ENCODE results near the gene FBXO36.

DNA sequence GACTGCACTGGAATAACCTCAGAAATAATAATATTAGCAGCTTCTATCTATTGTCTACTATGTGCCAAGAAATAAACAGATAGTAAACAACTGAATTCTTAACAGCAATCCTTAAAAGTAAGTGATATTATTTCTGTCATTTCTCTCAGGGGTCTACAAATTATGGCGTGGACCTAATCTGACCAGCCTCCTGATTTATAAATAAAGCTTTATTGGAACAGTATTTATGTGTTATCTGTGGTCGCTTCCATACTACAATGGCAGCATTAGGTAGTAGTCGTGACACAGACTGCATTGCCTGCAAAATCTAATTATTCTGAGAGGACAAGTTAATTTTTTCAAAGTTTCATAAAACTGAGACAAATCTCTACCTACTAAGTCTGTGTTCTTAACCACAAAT lies 97.4 kb downstream of the FBXO36 start:
- TF ChIP-seq, protein P1, sequence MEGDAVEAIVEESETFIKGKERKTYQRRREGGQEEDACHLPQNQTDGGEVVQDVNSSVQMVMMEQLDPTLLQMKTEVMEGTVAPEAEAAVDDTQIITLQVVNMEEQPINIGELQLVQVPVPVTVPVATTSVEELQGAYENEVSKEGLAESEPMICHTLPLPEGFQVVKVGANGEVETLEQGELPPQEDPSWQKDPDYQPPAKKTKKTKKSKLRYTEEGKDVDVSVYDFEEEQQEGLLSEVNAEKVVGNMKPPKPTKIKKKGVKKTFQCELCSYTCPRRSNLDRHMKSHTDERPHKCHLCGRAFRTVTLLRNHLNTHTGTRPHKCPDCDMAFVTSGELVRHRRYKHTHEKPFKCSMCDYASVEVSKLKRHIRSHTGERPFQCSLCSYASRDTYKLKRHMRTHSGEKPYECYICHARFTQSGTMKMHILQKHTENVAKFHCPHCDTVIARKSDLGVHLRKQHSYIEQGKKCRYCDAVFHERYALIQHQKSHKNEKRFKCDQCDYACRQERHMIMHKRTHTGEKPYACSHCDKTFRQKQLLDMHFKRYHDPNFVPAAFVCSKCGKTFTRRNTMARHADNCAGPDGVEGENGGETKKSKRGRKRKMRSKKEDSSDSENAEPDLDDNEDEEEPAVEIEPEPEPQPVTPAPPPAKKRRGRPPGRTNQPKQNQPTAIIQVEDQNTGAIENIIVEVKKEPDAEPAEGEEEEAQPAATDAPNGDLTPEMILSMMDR (IDR thresholded peaks at IDR 0.05): no peak
- TF ChIP-seq MAFK (IDR thresholded peaks at IDR 0.05; ENCODE audit: partially characterized antibody): no peak
- TF ChIP-seq JUNB (IDR thresholded peaks at IDR 0.05): no peak
- TF ChIP-seq MYC (IDR thresholded peaks at IDR 0.05; ENCODE audit: borderline replicate concordance, low read length): no peak
- no peak for TF ChIP-seq POLR2A (IDR thresholded peaks at IDR 0.05; ENCODE audit: low read length)
- no peak for TF ChIP-seq HDAC2 (IDR thresholded peaks at IDR 0.05)
- TF ChIP-seq JUN (IDR thresholded peaks at IDR 0.05): no peak

Data from A549 (cell line).